HAP-1 (cell line): Measurements from ENCODE around the gene TMEM50B.

Source experiments
- DNase-seq, 2 experiments: peaks; one replicate each; pipeline ENCODE4 v3.0.0-alpha.2; 2016 to 2020; ENCODE audit warnings: low spot score in 2 of 2
- H3K27me3 ChIP-seq: fragments of 250-450 bp; sonication (Bioruptor Pico); 2 replicates; pipeline ENCODE4 v1.5.1; 2020; ENCODE audit warnings: low read depth, mild to moderate bottlenecking, moderate library complexity
- H3K36me3 ChIP-seq: fragments of 250-450 bp; sonication (Bioruptor Pico); replicated peaks from 2 replicates; pipeline ENCODE4 v1.5.1; 2020; ENCODE audit warnings: mild to moderate bottlenecking
- H3K4me1 ChIP-seq: fragments of 250-450 bp; sonication (Bioruptor Pico); 2 replicates; pipeline ENCODE4 v1.5.1; 2020; ENCODE audit warnings: mild to moderate bottlenecking
- H3K4me3 ChIP-seq: fragments of 250-450 bp; sonication (Bioruptor Pico); 2 replicates; pipeline ENCODE4 v1.5.1; 2020; ENCODE audit warnings: mild to moderate bottlenecking, moderate library complexity
- H3K9me3 ChIP-seq: fragments of 250-450 bp; sonication (Bioruptor Pico); 2 replicates; pipeline ENCODE4 v1.5.1; 2020; ENCODE audit warnings: mild to moderate bottlenecking, moderate library complexity
- in situ Hi-C: fragments of 300-500 bp; cut with MboI; formaldehyde crosslinking; loops from 3 replicates; pipeline ENCODE4 v1.14.3; 2020; ENCODE audit warnings: low sequenced_read_pairs, inconsistent platforms, mixed read lengths

Gene TMEM50B

GRCh38 chr21:33433425-33434114 is 46.2 kb downstream of the TMEM50B start:
- Histone ChIP-seq H3K4me1 (no peaks in the 10 kb centered on the region), H3K27me3 (no peaks in the 10 kb centered on the region), H3K4me3 (no peak overlapping the region), H3K9me3 (no peaks in the 10 kb centered on the region), H3K36me3 (peaks cover 83% of the 10 kb centered on the region)
- DNase-seq = no peak
- in situ Hi-C loops = no loop called here

DNA sequence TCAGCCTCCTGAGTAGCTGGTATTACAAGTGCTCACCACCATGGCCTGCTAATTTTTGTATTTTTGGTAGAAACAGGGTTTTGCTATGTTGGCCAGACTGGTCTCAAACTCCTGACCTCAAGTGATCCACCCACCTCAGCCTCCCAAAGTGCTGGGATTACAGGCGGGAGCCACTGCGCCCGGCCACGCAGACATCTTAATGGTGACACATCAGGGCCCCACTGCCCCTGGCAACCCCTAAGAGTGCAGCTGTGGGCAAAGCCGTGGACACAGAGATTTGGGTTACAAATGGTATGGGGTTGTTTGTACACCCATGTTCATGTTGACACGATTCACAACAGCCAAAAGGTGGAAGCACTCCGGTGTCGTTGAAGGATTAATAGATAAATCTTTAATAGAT is 46.8 kb downstream of the TMEM50B start:
- Histone ChIP-seq H3K4me1 (no peaks in the 10 kb centered on the region), H3K9me3 (no peaks in the 10 kb centered on the region), H3K27me3 (no peaks in the 10 kb centered on the region), H3K36me3 (peaks cover 85% of the 10 kb centered on the region), H3K4me3 (no peak overlapping the region)
- DNase-seq = no peak
- in situ Hi-C loops = no loop called here

DNA sequence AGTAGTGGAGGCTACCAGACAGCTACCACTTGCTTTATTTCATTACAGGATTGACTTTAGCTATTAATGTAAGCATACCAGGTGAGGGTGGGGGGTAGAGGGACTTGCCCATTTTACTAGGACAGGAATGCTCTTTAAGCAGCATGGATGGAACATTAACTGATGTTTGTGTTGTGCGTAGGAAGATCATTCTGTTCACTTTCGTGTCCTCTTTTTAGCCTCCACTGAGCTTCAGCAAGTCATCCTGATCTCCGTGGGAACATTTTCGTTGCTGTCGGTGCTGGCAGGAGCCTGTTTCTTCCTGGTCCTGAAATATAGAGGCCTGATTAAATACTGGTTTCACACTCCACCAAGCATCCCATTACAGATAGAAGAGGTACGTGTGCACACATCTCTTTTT is 47.3 kb downstream of the TMEM50B start:
- H3K4me3 ChIP-seq = no peak overlapping the region
- no peaks in the 10 kb centered on the region for H3K9me3 ChIP-seq
- H3K4me1 ChIP-seq = no peaks in the 10 kb centered on the region
- no peak for DNase-seq
- H3K27me3 ChIP-seq = no peaks in the 10 kb centered on the region
- in situ Hi-C loops = no loop called here
- H3K36me3 ChIP-seq = peaks cover 80% of the 10 kb centered on the region

- Histone ChIP-seq H3K4me3 (no peak overlapping the region), H3K4me1 (no peaks in the 10 kb centered on the region), H3K9me3 (no peaks in the 10 kb centered on the region), H3K36me3 (peaks cover 79% of the 10 kb centered on the region), H3K27me3 (no peaks in the 10 kb centered on the region)
- DNase-seq = no peak
- in situ Hi-C loops = no loop called here
Observed at GRCh38 chr21:33430858-33431257, 48.9 kb downstream of the TMEM50B start.

GRCh38 chr21:33428669-33429068 is 51.1 kb downstream of the TMEM50B start:
- Histone ChIP-seq H3K4me1 (no peaks in the 10 kb centered on the region), H3K27me3 (no peaks in the 10 kb centered on the region), H3K9me3 (no peaks in the 10 kb centered on the region), H3K4me3 (no peak overlapping the region), H3K36me3 (peaks cover 75% of the 10 kb centered on the region)
- in situ Hi-C loops = no loop called here
- no peak for DNase-seq

- H3K27me3 ChIP-seq = no peaks in the 10 kb centered on the region
- no peaks in the 10 kb centered on the region for H3K4me1 ChIP-seq
- in situ Hi-C loops = no loop called here
- no peak for DNase-seq
- no peak overlapping the region for H3K4me3 ChIP-seq
- peaks cover 62% of the 10 kb centered on the region for H3K36me3 ChIP-seq
- H3K9me3 ChIP-seq = no peaks in the 10 kb centered on the region
Observed at GRCh38 chr21:33427051-33427450, 52.7 kb downstream of the TMEM50B start.

DNA sequence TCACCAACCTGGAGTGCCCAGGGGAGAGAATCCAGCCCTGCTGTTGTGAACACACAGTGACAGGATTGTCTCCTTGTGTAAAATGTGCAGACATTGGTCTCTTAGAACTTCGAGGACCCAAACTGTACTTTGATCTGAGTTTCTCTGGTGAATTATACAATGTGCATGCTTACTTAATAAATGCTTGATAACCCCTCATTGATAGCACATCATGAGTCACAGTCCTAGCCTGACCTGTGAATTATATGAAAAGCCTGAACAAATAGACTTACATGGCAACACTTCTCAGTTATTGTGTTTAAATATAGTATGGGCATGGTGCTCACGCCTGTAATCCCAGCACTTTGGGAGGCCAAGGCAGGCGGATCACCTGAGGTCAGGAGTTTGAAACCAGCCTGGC is 53.9 kb downstream of the TMEM50B start:
- H3K4me3 ChIP-seq = no peak overlapping the region
- H3K9me3 ChIP-seq = no peaks in the 10 kb centered on the region
- no peaks in the 10 kb centered on the region for H3K4me1 ChIP-seq
- in situ Hi-C loops = no loop called here
- H3K36me3 ChIP-seq = peaks cover 64% of the 10 kb centered on the region
- H3K27me3 ChIP-seq = no peaks in the 10 kb centered on the region
- no peak for DNase-seq

DNA sequence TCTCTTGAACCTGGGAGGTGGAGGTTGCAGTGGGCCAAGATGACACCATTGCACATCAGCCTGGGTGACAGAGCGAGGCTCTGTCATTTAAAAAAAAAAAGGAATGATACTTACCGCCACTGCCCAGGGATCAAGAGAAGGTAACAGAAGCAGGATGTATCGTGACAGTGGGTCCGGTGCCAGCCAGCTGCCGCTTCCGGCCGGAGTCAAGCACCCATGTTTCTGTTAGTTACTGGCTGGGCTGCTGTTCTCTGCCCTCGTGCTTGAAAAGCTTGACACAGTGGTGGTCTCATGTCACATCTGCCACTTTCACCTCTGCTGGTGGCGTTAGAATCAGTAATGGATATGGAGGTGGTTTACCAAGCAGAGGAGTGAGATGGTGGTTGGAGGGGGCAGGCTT is 55.6 kb downstream of the TMEM50B start:
- in situ Hi-C loops = no loop called here
- H3K9me3 ChIP-seq = no peaks in the 10 kb centered on the region
- H3K4me1 ChIP-seq = no peaks in the 10 kb centered on the region
- no peaks in the 10 kb centered on the region for H3K27me3 ChIP-seq
- H3K4me3 ChIP-seq = no peak overlapping the region
- peaks cover 63% of the 10 kb centered on the region for H3K36me3 ChIP-seq
- no peak for DNase-seq

GRCh38 chr21:33421713-33422393 is 57.9 kb downstream of the TMEM50B start:
- no peak overlapping the region for H3K4me3 ChIP-seq
- in situ Hi-C loops = no loop called here
- DNase-seq = no peak
- H3K27me3 ChIP-seq = no peaks in the 10 kb centered on the region
- no peaks in the 10 kb centered on the region for H3K4me1 ChIP-seq
- no peaks in the 10 kb centered on the region for H3K9me3 ChIP-seq
- H3K36me3 ChIP-seq = peaks cover 66% of the 10 kb centered on the region

DNA sequence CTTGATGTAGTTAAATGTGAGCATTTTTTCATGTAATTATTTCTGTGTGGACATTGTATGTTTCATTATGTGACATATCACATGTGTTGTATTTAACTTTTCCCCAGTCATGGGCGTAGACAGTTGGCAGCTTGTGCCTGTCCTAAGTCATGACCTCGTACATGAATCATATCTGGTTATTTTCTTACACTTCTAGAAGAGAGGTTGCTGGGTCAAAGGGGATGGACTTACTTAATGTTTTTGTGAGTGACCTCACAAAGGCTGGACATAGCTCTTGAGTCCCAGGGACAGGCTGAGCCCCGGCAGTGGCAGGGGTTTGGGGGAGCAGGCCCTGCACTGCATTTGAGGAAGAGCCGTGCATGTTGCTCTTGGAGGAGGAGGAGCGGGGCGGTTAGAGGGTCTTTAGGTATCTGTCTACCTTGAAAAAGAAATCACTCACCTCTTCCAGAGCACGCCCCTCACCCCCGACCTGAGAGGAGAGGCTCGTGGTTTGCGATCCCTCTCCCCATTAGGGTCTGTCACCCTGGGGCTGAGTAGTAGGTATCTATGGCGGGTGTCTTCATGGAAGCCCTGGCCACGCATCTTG is 60.1 kb downstream of the TMEM50B start:
- Histone ChIP-seq H3K9me3 (no peaks in the 10 kb centered on the region), H3K4me3 (no peak overlapping the region), H3K4me1 (no peaks in the 10 kb centered on the region), H3K27me3 (no peaks in the 10 kb centered on the region), H3K36me3 (peaks cover 56% of the 10 kb centered on the region)
- in situ Hi-C loops = no loop called here
- DNase-seq = no peak

DNA sequence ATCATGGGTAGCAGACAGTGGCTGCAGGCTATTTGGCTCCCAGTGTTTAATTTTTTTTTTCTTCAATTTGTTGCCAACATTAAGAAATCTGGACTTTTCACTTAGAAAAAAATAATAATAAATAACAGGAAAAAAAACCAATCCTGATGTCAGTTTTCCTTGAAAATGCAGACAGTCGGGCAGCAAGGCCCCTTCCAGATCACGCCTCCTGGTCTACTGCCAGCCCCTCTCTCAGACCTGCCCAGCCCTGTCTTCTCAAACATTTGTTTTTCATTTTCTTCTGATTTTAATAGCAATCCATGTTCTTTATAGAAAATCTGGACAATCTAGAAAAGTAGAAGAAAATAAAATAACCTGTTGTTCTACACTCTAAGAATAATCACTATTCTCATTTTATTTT is 61.1 kb downstream of the TMEM50B start:
- no peak overlapping the region for H3K4me3 ChIP-seq
- no peaks in the 10 kb centered on the region for H3K27me3 ChIP-seq
- DNase-seq = no peak
- in situ Hi-C loops = no loop called here
- H3K4me1 ChIP-seq = no peaks in the 10 kb centered on the region
- H3K36me3 ChIP-seq = peaks cover 54% of the 10 kb centered on the region
- no peaks in the 10 kb centered on the region for H3K9me3 ChIP-seq

- Histone ChIP-seq H3K4me1 (no peaks in the 10 kb centered on the region), H3K4me3 (no peak overlapping the region), H3K9me3 (no peaks in the 10 kb centered on the region), H3K36me3 (peaks cover 38% of the 10 kb centered on the region), H3K27me3 (no peaks in the 10 kb centered on the region)
- no peak for DNase-seq
- in situ Hi-C loops = no loop called here
Observed at GRCh38 chr21:33414926-33415325, 64.8 kb downstream of the TMEM50B start.

- Histone ChIP-seq H3K4me1 (no peaks in the 10 kb centered on the region), H3K27me3 (no peaks in the 10 kb centered on the region), H3K4me3 (no peak overlapping the region), H3K36me3 (peaks cover 30% of the 10 kb centered on the region), H3K9me3 (no peaks in the 10 kb centered on the region)
- in situ Hi-C loops = no loop called here
- no peak for DNase-seq
Observed at GRCh38 chr21:33414068-33414467, 65.7 kb downstream of the TMEM50B start.

GRCh38 chr21:33412832-33413519 is 66.8 kb downstream of the TMEM50B start:
- Histone ChIP-seq H3K27me3 (no peaks in the 10 kb centered on the region), H3K4me1 (no peaks in the 10 kb centered on the region), H3K36me3 (peaks cover 20% of the 10 kb centered on the region), H3K9me3 (no peaks in the 10 kb centered on the region), H3K4me3 (no peak overlapping the region)
- in situ Hi-C loops = no loop called here
- no peak for DNase-seq
